HepG2 (cell line): ENCODE results near the gene TP53I3. TPM values are rescaled to one million over a fixed set of nuclear protein-coding genes. Genes with fewer than 3 reads are reported as not detected.

Experiments used
- CCDC6 ChIP-seq: sonication (generic); formaldehyde crosslinking; IDR thresholded peaks from 2 replicates; pipeline ENCODE4 v1.8.1; 2022; ENCODE audit warnings: mild to moderate bottlenecking, missing genetic modification reagents, moderate library complexity
- ESRRA ChIP-seq: sonication (generic); formaldehyde crosslinking; IDR thresholded peaks from 2 replicates; pipeline ENCODE4 v1.5.1; 2020; ENCODE audit warnings: mild to moderate bottlenecking, low read depth, missing genetic modification reagents
- KDM3A ChIP-seq: IDR thresholded peaks from 2 replicates; pipeline ENCODE4 v1.6.1; 2018; ENCODE audit warnings: low read depth, missing compliant biosample characterization
- NR2F2 ChIP-seq: IDR thresholded peaks from 2 replicates; pipeline ENCODE4 v1.6.1; 2012; ENCODE audit warnings: low read depth, inconsistent platforms, borderline replicate concordance
- ZKSCAN5 ChIP-seq: sonication (generic); formaldehyde crosslinking; IDR thresholded peaks from 2 replicates; pipeline ENCODE4 v1.5.1; 2020; ENCODE audit warnings: mild to moderate bottlenecking, missing genetic modification reagents
- ZNF10 ChIP-seq: sonication (generic); formaldehyde crosslinking; IDR thresholded peaks from 2 replicates; pipeline ENCODE4 v1.4.0; 2020; ENCODE audit warnings: mild to moderate bottlenecking, low read depth, missing genetic modification reagents, borderline replicate concordance
- ZNF343 ChIP-seq: sonication (generic); formaldehyde crosslinking; IDR thresholded peaks from 2 replicates; pipeline ENCODE4 v1.4.0; 2020; ENCODE audit warnings: mild to moderate bottlenecking, missing genetic modification reagents
- ZNF432 ChIP-seq: sonication (generic); formaldehyde crosslinking; IDR thresholded peaks from 2 replicates; pipeline ENCODE4 v1.5.0; 2020; ENCODE audit warnings: missing genetic modification reagents, mild to moderate bottlenecking, borderline replicate concordance
- ZNF629 ChIP-seq: sonication (generic); formaldehyde crosslinking; conservative IDR thresholded peaks from 2 replicates; pipeline ENCODE4 v1.5.0; 2020; ENCODE audit warnings: missing genetic modification reagents
- ZNF644 ChIP-seq: IDR thresholded peaks from 2 replicates; pipeline ENCODE4 v1.6.1; 2016; ENCODE audit warnings: low read depth
- ZNF883 ChIP-seq: sonication (generic); formaldehyde crosslinking; IDR thresholded peaks from 2 replicates; pipeline ENCODE4 v1.5.1; 2020; ENCODE audit warnings: mild to moderate bottlenecking, missing genetic modification reagents; ENCODE audit errors: not compliant biosample characterization
- polyA plus RNA-seq, 8 experiments: library from polyadenylated mRNA; depleted of rRNA in 3 of 8; stranded (reverse) in 7 of 8; unstranded in 1 of 8; fragments of >200 nt; fragmentation: Illumina TruSeq in 4 of 8; extraction: Trizol in 4 of 8; gene quantifications; 2 replicates each; pipeline versions ENCODE4 v1.2.1 to v1.2.3, GENCODE V29; 2011 to 2016; ENCODE audit warnings: low read depth in 4 of 8, missing spikeins in 1 of 8, mixed read lengths in 1 of 8; ENCODE audit not compliant: insufficient read depth in 1 of 8
- total RNA-seq, 5 experiments: library from RNA; depleted of rRNA; stranded (reverse); fragments of >200 nt; fragmentation: Illumina TruSeq; extraction: Trizol; gene quantifications; 2 replicates each; pipeline ENCODE4 v1.2.3, GENCODE V29; 2016; ENCODE audit warnings: low read depth in 1 of 5
- TF ChIP-seq, protein P1 (sequence below): fragments of 450-650 bp; IDR thresholded peaks from 2 replicates; pipeline ENCODE4 v1.6.1; 2016
- TF ChIP-seq, protein P2 (sequence below): sonication (generic); formaldehyde crosslinking; IDR thresholded peaks from 2 replicates; pipeline ENCODE4 v1.4.0; 2020; ENCODE audit warnings: missing genetic modification reagents, borderline replicate concordance
- TF ChIP-seq, protein P3 (sequence below): sonication (generic); formaldehyde crosslinking; IDR thresholded peaks from 2 replicates; pipeline ENCODE4 v1.4.0; 2020; ENCODE audit warnings: mild to moderate bottlenecking, missing genetic modification reagents
- TF ChIP-seq, protein P4 (sequence below): sonication (generic); formaldehyde crosslinking; IDR thresholded peaks from 2 replicates; pipeline ENCODE4 v1.4.0; 2020; ENCODE audit warnings: missing genetic modification reagents

The TP53I3 gene
- total and polyA plus RNA-seq, 2 of the 13 experiments (the other 11 are each of a cell fraction or from before 2014, with no cell fraction given), result 25.0 to 44.1 TPM

GRCh38 chr2:24050041-24050979 lies 34.3 kb downstream of the TP53I3 start (continued):
- TF ChIP-seq, protein P1, sequence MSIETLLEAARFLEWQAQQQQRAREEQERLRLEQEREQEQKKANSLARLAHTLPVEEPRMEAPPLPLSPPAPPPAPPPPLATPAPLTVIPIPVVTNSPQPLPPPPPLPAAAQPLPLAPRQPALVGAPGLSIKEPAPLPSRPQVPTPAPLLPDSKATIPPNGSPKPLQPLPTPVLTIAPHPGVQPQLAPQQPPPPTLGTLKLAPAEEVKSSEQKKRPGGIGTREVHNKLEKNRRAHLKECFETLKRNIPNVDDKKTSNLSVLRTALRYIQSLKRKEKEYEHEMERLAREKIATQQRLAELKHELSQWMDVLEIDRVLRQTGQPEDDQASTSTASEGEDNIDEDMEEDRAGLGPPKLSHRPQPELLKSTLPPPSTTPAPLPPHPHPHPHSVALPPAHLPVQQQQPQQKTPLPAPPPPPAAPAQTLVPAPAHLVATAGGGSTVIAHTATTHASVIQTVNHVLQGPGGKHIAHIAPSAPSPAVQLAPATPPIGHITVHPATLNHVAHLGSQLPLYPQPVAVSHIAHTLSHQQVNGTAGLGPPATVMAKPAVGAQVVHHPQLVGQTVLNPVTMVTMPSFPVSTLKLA, result no peak
- TF ChIP-seq NR2F2 (no peak), ZNF432 (no peak), ZKSCAN5 (CRISPR knock-in tag) (no peak), ZNF629 (CRISPR knock-in tag) (no peak), CCDC6 (CRISPR knock-in tag) (0 out of 2 replicates have a peak, but pooled peaks have one; percentile 30), KDM3A (CRISPR knock-in tag) (peak; percentile 49; the same call in 1 of the 2 replicates), ZNF644 (no peak), ZNF343 (CRISPR knock-in tag) (0 out of 2 replicates have a peak, but pooled peaks have one; percentile 13), ZNF10 (CRISPR knock-in tag) (no peak), ZNF883 (CRISPR knock-in tag) (no peak), ESRRA (CRISPR knock-in tag) (peak; percentile 16; the same call in 1 of the 2 replicates)
- TF ChIP-seq, protein P2, sequence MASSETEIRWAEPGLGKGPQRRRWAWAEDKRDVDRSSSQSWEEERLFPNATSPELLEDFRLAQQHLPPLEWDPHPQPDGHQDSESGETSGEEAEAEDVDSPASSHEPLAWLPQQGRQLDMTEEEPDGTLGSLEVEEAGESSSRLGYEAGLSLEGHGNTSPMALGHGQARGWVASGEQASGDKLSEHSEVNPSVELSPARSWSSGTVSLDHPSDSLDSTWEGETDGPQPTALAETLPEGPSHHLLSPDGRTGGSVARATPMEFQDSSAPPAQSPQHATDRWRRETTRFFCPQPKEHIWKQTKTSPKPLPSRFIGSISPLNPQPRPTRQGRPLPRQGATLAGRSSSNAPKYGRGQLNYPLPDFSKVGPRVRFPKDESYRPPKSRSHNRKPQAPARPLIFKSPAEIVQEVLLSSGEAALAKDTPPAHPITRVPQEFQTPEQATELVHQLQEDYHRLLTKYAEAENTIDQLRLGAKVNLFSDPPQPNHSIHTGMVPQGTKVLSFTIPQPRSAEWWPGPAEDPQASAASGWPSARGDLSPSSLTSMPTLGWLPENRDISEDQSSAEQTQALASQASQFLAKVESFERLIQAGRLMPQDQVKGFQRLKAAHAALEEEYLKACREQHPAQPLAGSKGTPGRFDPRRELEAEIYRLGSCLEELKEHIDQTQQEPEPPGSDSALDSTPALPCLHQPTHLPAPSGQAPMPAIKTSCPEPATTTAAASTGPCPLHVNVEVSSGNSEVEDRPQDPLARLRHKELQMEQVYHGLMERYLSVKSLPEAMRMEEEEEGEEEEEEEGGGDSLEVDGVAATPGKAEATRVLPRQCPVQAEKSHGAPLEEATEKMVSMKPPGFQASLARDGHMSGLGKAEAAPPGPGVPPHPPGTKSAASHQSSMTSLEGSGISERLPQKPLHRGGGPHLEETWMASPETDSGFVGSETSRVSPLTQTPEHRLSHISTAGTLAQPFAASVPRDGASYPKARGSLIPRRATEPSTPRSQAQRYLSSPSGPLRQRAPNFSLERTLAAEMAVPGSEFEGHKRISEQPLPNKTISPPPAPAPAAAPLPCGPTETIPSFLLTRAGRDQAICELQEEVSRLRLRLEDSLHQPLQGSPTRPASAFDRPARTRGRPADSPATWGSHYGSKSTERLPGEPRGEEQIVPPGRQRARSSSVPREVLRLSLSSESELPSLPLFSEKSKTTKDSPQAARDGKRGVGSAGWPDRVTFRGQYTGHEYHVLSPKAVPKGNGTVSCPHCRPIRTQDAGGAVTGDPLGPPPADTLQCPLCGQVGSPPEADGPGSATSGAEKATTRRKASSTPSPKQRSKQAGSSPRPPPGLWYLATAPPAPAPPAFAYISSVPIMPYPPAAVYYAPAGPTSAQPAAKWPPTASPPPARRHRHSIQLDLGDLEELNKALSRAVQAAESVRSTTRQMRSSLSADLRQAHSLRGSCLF, result no peak
- TF ChIP-seq, protein P3, sequence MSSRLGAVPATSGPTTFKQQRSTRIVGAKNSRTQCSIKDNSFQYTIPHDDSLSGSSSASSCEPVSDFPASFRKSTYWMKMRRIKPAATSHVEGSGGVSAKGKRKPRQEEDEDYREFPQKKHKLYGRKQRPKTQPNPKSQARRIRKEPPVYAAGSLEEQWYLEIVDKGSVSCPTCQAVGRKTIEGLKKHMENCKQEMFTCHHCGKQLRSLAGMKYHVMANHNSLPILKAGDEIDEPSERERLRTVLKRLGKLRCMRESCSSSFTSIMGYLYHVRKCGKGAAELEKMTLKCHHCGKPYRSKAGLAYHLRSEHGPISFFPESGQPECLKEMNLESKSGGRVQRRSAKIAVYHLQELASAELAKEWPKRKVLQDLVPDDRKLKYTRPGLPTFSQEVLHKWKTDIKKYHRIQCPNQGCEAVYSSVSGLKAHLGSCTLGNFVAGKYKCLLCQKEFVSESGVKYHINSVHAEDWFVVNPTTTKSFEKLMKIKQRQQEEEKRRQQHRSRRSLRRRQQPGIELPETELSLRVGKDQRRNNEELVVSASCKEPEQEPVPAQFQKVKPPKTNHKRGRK (CRISPR knock-in tag), result no peak
- TF ChIP-seq, protein P4, sequence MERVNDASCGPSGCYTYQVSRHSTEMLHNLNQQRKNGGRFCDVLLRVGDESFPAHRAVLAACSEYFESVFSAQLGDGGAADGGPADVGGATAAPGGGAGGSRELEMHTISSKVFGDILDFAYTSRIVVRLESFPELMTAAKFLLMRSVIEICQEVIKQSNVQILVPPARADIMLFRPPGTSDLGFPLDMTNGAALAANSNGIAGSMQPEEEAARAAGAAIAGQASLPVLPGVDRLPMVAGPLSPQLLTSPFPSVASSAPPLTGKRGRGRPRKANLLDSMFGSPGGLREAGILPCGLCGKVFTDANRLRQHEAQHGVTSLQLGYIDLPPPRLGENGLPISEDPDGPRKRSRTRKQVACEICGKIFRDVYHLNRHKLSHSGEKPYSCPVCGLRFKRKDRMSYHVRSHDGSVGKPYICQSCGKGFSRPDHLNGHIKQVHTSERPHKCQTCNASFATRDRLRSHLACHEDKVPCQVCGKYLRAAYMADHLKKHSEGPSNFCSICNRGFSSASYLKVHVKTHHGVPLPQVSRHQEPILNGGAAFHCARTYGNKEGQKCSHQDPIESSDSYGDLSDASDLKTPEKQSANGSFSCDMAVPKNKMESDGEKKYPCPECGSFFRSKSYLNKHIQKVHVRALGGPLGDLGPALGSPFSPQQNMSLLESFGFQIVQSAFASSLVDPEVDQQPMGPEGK (CRISPR knock-in tag), result 0 out of 2 replicates have a peak, but pooled peaks have one; percentile 35
